IMR-90 (cell line): ENCODE results near the gene RAI2. TPM values are rescaled to one million over a fixed set of nuclear protein-coding genes. Genes with fewer than 3 reads are reported as not detected.

Experiments
- ATAC-seq: fragments of 200-7000 bp; cut with Tn5 transposase; 2 replicates; pipeline ENCODE4 v1.9.1; 2020; ENCODE audit warnings: low read depth, mild to moderate bottlenecking, moderate library complexity
- BruUV-seq: library from RNA; stranded (reverse); fragments of 400-500 nt; replicated peaks from 2 replicates; lab custom pipeline; 2021; lab: Mats Ljungman, UMichigan
- CTCF ChIA-PET: fragments of 300-600 bp; formaldehyde crosslinking; extraction: SDS; loops from one replicate; lab custom pipeline; 2021; ENCODE audit warnings: antibody characterized with exemption; lab: Yijun Ruan, JAX
- POLR2A ChIA-PET: fragments of 300-600 bp; sonication (Branson Sonifier 250); formaldehyde crosslinking; loops from one replicate; lab custom pipeline; 2022; ENCODE audit warnings: antibody characterized with exemption; ENCODE audit not compliant: unreplicated experiment; lab: Charles Lee
- DNase-seq: peaks from one replicate; pipeline ENCODE4 v3.0.0; 2013
- H2AFZ ChIP-seq: replicated peaks from 2 replicates; pipeline ENCODE3; 2013; ENCODE audit warnings: low read length, mild to moderate bottlenecking; ENCODE audit not compliant: poor library complexity
- H2AK5ac ChIP-seq: 2 replicates; pipeline ENCODE4 v1.6.1; 2013; ENCODE audit warnings: low read depth, low read length, inconsistent platforms
- H2AK9ac ChIP-seq: replicated peaks from 2 replicates; pipeline ENCODE3; 2013; ENCODE audit warnings: mild to moderate bottlenecking, low read depth, low read length, moderate library complexity; ENCODE audit not compliant: poor library complexity
- H2BK120ac ChIP-seq: 2 replicates; pipeline ENCODE4 v1.6.1; 2013; ENCODE audit warnings: low read depth, low read length, inconsistent platforms
- H2BK15ac ChIP-seq: 3 replicates; pipeline ENCODE4 v1.6.1; 2013; ENCODE audit warnings: low read depth, low read length, inconsistent platforms
- H2BK20ac ChIP-seq: 2 replicates; pipeline ENCODE4 v1.6.1; 2013; ENCODE audit warnings: low read depth, mild to moderate bottlenecking, inconsistent platforms, low read length, moderate library complexity
- H2BK5ac ChIP-seq: 2 replicates; pipeline ENCODE4 v1.6.1; 2013; ENCODE audit warnings: mild to moderate bottlenecking, low read depth, low read length, inconsistent platforms; ENCODE audit not compliant: poor library complexity, severe bottlenecking
- H3K14ac ChIP-seq: replicated peaks from 2 replicates; pipeline ENCODE4 v1.6.1; 2013; ENCODE audit warnings: low read depth, low read length, inconsistent platforms
- H3K18ac ChIP-seq: 2 replicates; pipeline ENCODE4 v1.6.1; 2013; ENCODE audit warnings: low read depth, low read length, control low read depth
- H3K23ac ChIP-seq: 2 replicates; pipeline ENCODE4 v1.6.1; 2013; ENCODE audit warnings: low read depth, low read length, inconsistent platforms
- H3K27ac ChIP-seq: 2 replicates; pipeline ENCODE4 v1.5.1; 2013; ENCODE audit warnings: mild to moderate bottlenecking, control low read depth, low read length; ENCODE audit not compliant: insufficient read depth
- H3K27me3 ChIP-seq: 2 replicates; pipeline ENCODE4 v1.6.1; 2013; ENCODE audit warnings: low read length; ENCODE audit not compliant: control insufficient read depth, insufficient read depth
- H3K36me3 ChIP-seq: 2 replicates; pipeline ENCODE4 v1.6.1; 2013; ENCODE audit warnings: low read length, mixed read lengths; ENCODE audit not compliant: control insufficient read depth, insufficient read depth
- H3K4ac ChIP-seq: 2 replicates; pipeline ENCODE4 v1.6.1; 2013; ENCODE audit warnings: low read depth, low read length, inconsistent platforms
- H3K4me1 ChIP-seq: 2 replicates; pipeline ENCODE4 v1.6.1; 2013; ENCODE audit warnings: low read length, mixed read lengths; ENCODE audit not compliant: control insufficient read depth, insufficient read depth
- H3K4me2 ChIP-seq: 2 replicates; pipeline ENCODE4 v1.6.1; 2013; ENCODE audit warnings: low read depth, mild to moderate bottlenecking, control low read depth, low read length, moderate library complexity
- H3K4me3 ChIP-seq: 2 replicates; pipeline ENCODE4 v1.5.1; 2013; ENCODE audit warnings: low read depth, mild to moderate bottlenecking, control low read depth, low read length, moderate library complexity; ENCODE audit not compliant: insufficient read depth
- H3K56ac ChIP-seq: 2 replicates; pipeline ENCODE4 v1.6.1; 2013; ENCODE audit warnings: low read length, inconsistent platforms; ENCODE audit not compliant: insufficient read depth; ENCODE audit errors: extremely low read depth
- H3K79me1 ChIP-seq, 2 experiments: 2 replicates each; pipeline ENCODE4 v1.6.1; 2013; ENCODE audit warnings: low read length in 2 of 2, inconsistent platforms in 1 of 2, low read depth in 1 of 2
- H3K9ac ChIP-seq: 2 replicates; pipeline ENCODE4 v1.6.1; 2013; ENCODE audit warnings: low read depth, low read length, control low read depth
- H3K9me1 ChIP-seq: 2 replicates; pipeline ENCODE4 v1.6.1; 2013; ENCODE audit warnings: low read length, inconsistent platforms; ENCODE audit not compliant: insufficient read depth
- H3K9me3 ChIP-seq: 2 replicates; pipeline ENCODE4 v1.6.1; 2013; ENCODE audit warnings: low read length; ENCODE audit not compliant: control insufficient read depth, insufficient read depth
- H4K20me1 ChIP-seq: 2 replicates; pipeline ENCODE4 v1.6.1; 2013; ENCODE audit warnings: low read length, inconsistent platforms; ENCODE audit not compliant: insufficient read depth
- H4K5ac ChIP-seq: 2 replicates; pipeline ENCODE4 v1.6.1; 2013; ENCODE audit warnings: mild to moderate bottlenecking, low read depth, low read length, control low read depth
- H4K8ac ChIP-seq, 2 experiments: 2 replicates each; pipeline ENCODE4 v1.6.1; 2013; ENCODE audit warnings: low read depth in 2 of 2, low read length in 2 of 2, control low read depth in 1 of 2, inconsistent platforms in 1 of 2
- H4K91ac ChIP-seq: 2 replicates; pipeline ENCODE4 v1.6.1; 2013; ENCODE audit warnings: low read depth, low read length, inconsistent platforms; ENCODE audit not compliant: insufficient read depth
- BHLHE40 ChIP-seq: fragments of 150-350 bp; IDR thresholded peaks from 2 replicates; pipeline ENCODE4 v1.6.1; 2016; ENCODE audit warnings: mild to moderate bottlenecking, low read depth, low read length
- CEBPB ChIP-seq: IDR thresholded peaks from 2 replicates; pipeline ENCODE4 v1.6.1; 2012; ENCODE audit warnings: low read depth, low read length, improper control_type of control experiment
- CHD1 ChIP-seq: IDR thresholded peaks from 2 replicates; pipeline ENCODE4 v1.6.1; 2012; ENCODE audit warnings: low read depth, low read length, improper control_type of control experiment
- MXI1 ChIP-seq: IDR thresholded peaks from 2 replicates; pipeline ENCODE4 v1.6.1; 2012; ENCODE audit warnings: low read depth, mild to moderate bottlenecking, low read length, moderate library complexity, borderline replicate concordance
- RCOR1 ChIP-seq: IDR thresholded peaks from 2 replicates; pipeline ENCODE4 v1.6.1; 2012; ENCODE audit warnings: mild to moderate bottlenecking, low read length, improper control_type of control experiment; ENCODE audit not compliant: insufficient replicate concordance
- RFX5 ChIP-seq: IDR thresholded peaks from 2 replicates; pipeline ENCODE4 v1.8.0; 2012; ENCODE audit warnings: low read depth, mild to moderate bottlenecking, low read length, moderate library complexity
- WGBS, 2 experiments: methylation state at CpG; one replicate each; pipeline versions ENCODE4 v1.1.5 to v1.1.7; 2013; ENCODE audit warnings: missing lambda C conversion rate in 2 of 2; ENCODE audit not compliant: insufficient read length in 1 of 2; ENCODE audit errors: extremely low coverage in 2 of 2; 5-methylcytosine and 5-hydroxymethylcytosine counted together
- dilution Hi-C: fragments of 300-500 bp; cut with HindIII; formaldehyde crosslinking; loops from one replicate; pipeline ENCODE4 v1.14.3; 2018; ENCODE audit warnings: low sequenced_read_pairs; ENCODE audit not compliant: unreplicated experiment
- in situ Hi-C: fragments of 300-500 bp; cut with MboI; formaldehyde crosslinking; loops from 3 replicates; pipeline ENCODE4 v1.14.3; 2019; ENCODE audit warnings: low sequenced_read_pairs, inconsistent platforms, mixed read lengths
- intact Hi-C: fragments of 100-400 bp; cut with micrococcal nuclease; formaldehyde crosslinking; loops from 2 replicates; pipeline ENCODE4 v1.10.0; 2022
- polyA plus RNA-seq, 3 experiments: library from polyadenylated mRNA; depleted of rRNA; stranded (reverse); fragments of >200 nt; gene quantifications; 2 replicates each; pipeline ENCODE4 v1.2.3, GENCODE V29; 2012; ENCODE audit warnings: low replicate concordance in 1 of 3
- total RNA-seq: library from RNA; depleted of rRNA; stranded (reverse); fragments of >200 nt; gene quantifications from 2 replicates; pipeline ENCODE4 v1.2.3, GENCODE V29; 2012
- TF ChIP-seq, protein P1 (sequence below): fragments of 150-350 bp; IDR thresholded peaks from 2 replicates; pipeline ENCODE4 v1.6.1; 2016; ENCODE audit warnings: low read depth, mild to moderate bottlenecking, low read length, moderate library complexity, borderline replicate concordance

Gene RAI2
- total and polyA plus RNA-seq, 2 of the 4 experiments (the other 2 are of a cell fraction): 0.07 TPM; not detected in 1

DNA sequence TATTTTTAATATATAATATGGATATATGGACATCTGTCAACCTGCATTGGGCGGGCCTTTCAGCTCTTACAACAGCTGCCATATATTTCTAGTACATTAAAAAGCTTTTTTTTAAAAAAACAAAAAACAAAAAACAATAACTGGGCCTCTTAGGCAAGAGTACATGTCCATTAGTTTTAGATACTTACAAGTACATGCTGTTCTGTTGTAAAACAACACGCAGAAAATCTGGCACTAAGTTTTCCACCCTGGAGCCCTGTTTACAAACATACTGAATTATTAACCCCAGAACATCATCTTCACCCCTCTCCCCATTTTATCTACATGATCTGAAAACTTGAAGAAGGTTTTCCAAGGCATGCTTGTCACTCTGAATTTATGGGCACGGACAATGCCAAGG, 29.8 kb downstream of the RAI2 start:
- H4K5ac ChIP-seq: no peak overlapping the region
- no peak overlapping the region for H3K14ac ChIP-seq
- intact Hi-C loops (no loop called here), dilution Hi-C loops (no loop called here), in situ Hi-C loops (no loop called here)
- no peak overlapping the region for H2BK5ac ChIP-seq
- no peak for DNase-seq
- no peak overlapping the region for H3K23ac ChIP-seq
- no peak overlapping the region for H3K27ac ChIP-seq
- no peaks in the 10 kb centered on the region for H4K20me1 ChIP-seq
- no peaks in the 10 kb centered on the region for H3K9me3 ChIP-seq
- H3K4me3 ChIP-seq: no peak overlapping the region
- H2AK9ac ChIP-seq: no peak overlapping the region
- peaks cover 3% of the 10 kb centered on the region; the same call in 1 of the 2 replicates for H3K27me3 ChIP-seq
- no peaks in the 10 kb centered on the region for H3K4me1 ChIP-seq
- no peaks in the 10 kb centered on the region for H3K9me1 ChIP-seq
- no peak overlapping the region for H2BK120ac ChIP-seq
- H2BK20ac ChIP-seq: no peak overlapping the region
- no TSS peak for BruUV-seq
- ChIA-PET CTCF (interaction anchor here (1.0 kb wide), 1 partner anchor 19 kb away, joined by 3 read pairs; no protein-coding TSS in a partner anchor), POLR2A (no interaction called here)
- H3K56ac ChIP-seq: no peak overlapping the region
- no peak overlapping the region for H2BK15ac ChIP-seq
- H3K9ac ChIP-seq: no peak overlapping the region
- H2AFZ ChIP-seq: no peak overlapping the region
- H3K4ac ChIP-seq: no peak overlapping the region
- H4K8ac ChIP-seq: no peak overlapping the region
- no peak overlapping the region for H3K4me2 ChIP-seq
- no peak overlapping the region for H3K18ac ChIP-seq
- no peak for ATAC-seq
- no peak overlapping the region for H4K91ac ChIP-seq
- no peaks in the 10 kb centered on the region for H3K79me1 ChIP-seq
- no peaks in the 10 kb centered on the region for H3K36me3 ChIP-seq
- WGBS, 2 experiments: 33% methylated on average over 1 of the region's 3 CpGs; no CpG with 5 or more reads in 1 of the 2 experiments
- H2AK5ac ChIP-seq: no peak overlapping the region
- TF ChIP-seq RFX5 (no peak), CHD1 (no peak), RCOR1 (no peak), MXI1 (no peak), BHLHE40 (no peak), CEBPB (no peak)
- TF ChIP-seq, protein P1, sequence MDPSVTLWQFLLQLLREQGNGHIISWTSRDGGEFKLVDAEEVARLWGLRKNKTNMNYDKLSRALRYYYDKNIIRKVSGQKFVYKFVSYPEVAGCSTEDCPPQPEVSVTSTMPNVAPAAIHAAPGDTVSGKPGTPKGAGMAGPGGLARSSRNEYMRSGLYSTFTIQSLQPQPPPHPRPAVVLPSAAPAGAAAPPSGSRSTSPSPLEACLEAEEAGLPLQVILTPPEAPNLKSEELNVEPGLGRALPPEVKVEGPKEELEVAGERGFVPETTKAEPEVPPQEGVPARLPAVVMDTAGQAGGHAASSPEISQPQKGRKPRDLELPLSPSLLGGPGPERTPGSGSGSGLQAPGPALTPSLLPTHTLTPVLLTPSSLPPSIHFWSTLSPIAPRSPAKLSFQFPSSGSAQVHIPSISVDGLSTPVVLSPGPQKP: no peak
